Measurements from ENCODE around the gene C11orf71. TPM values are rescaled to one million over a fixed set of nuclear protein-coding genes. Genes with fewer than 3 reads are reported as not detected.

C11orf71 gene
- polyA plus RNA-seq, 4 donors: 19.3 to 21.3 (median 19.5) TPM

DNA sequence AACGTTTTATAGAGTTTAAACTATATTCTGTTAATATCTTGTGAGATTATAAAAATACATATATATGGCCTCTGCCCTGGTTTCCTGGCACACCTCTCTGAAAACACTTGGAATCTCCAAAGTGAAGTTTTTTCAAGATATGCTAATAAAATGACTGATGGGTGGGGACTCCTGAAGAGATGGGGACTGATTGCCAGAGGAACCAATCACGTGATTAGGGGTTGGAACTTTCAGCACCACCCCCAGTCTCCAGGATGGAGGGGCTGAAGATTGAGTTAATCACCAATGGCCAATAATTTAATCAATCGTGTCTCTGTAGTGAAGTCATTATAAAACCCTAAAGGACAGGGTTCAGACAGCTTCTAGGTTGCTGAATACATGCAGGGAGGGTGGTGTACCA lies 37.4 kb downstream of the C11orf71 start:
- no peak for DNase-seq (ENCODE audit: low read depth in 4 of 4, low spot score in 3 of 4)

DNA sequence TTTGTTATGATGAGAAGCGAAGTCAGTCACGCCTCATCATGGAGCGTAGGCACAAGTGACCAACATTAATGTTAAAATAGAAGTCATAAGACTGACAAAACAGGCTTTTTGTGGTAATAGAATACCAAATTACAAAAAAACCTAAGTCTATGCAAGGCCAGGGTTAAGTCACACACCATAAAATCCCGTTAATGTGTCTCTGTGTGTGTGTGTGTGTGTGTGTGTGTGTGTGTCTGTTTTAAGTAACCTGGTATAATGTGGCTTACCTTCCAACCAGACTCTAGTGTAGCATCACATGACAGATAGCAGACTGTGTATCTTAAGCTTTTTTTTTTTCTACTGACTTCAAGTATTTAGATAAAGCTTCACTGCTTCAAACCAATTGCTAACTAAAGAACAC lies 38.0 kb downstream of the C11orf71 start:
- DNase-seq (ENCODE audit: low read depth in 4 of 4, low spot score in 3 of 4): peak in 2 of 4 donors; percentile 16 to 17

DNA sequence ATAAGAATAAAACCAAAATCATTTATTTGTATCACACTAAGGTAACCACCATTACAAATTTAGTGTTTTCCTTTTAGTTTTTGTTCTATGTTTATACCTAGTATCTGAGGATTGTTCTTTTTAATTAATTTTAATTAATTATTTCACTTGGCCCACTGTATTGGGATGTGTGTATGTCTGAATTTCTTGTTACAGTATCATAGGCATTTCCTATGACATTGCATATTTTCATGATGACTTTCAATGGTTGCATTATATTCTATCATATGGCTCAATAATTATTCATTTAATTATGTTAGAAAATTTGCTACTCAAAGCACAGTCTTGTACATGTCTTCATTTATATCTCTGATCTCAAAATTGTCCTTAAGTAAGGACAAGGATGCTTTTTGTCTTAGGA lies 41.0 kb downstream of the C11orf71 start:
- no peak for DNase-seq (ENCODE audit: low read depth in 4 of 4, low spot score in 3 of 4)

DNA sequence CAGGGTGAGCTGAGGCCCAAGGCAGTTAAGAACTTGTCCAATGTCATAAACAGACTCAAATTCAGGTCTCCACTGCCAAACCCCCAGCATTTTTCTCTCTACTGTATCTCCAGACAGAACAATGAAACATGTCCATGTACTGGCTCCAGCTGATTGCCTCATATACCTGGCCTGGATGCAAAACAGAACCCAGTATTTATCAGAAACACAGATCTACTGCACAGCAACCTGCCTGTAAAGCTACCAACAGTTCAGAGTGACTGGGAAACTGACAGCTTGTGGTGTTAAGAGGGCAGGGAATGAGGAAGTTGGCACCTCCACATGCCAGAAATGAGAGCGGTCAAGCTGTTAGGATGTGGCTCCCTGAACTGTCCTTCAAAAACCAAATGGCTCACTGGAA lies 41.6 kb downstream of the C11orf71 start:
- DNase-seq (ENCODE audit: low read depth in 4 of 4, low spot score in 3 of 4): no peak

DNA sequence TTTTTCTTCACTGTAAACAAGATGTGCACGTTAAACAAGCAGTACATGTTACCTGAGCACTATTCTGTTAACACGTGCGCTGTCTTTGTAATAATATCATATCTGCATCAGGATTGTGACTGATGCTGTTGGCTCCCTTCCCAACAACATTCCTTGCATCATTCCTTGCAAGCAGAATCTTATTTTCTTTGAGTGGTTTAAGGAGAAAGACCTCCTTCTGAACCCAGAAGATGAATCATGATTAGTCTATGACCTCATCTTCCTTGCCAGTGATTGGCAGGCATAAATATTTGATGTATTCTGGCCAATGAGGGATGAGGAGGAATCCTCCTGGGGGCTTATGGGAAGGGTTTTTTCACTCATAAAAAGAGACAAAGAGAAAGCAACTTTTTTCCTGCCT lies 46.2 kb downstream of the C11orf71 start:
- DNase-seq (ENCODE audit: low read depth in 4 of 4, low spot score in 3 of 4): no peak

DNA sequence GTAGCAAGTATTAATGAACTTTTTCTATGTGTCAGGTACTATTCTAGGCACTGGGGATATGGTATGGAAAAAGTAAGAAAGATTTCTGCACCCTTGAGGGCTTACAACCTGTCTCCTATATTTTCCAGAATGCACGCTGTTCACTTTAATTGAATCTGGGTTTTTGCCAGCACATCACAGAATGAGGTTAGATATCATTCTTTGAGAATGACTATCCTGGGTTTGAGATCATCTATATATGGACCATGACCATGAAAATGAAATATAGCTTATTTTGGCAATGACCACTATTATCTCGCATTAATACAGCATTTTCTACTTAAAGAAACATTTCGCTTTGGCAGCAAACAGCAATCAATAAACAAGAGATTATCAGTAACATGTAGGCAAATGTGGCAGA lies 46.9 kb downstream of the C11orf71 start:
- no peak for DNase-seq (ENCODE audit: low read depth in 4 of 4, low spot score in 3 of 4)

DNA sequence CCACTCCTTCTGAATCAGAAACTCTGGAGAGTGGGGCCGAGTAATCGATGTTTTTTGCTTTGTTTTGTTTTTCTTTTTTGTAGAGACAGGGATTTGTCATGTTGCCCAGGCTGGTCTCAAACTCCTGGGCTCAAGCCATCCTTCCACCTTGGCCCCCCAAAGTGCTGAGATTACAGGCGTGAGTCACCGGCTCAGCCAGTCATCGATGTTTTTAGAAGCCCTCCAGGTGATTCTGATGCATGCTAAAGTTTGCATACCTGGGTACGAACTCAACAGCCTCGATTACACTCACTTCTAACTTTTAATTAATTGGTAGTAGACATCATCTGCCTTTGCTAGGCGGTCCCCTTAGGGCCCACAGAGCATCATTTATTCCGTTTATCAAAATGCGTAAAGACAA lies 50.3 kb downstream of the C11orf71 start:
- no peak for DNase-seq (ENCODE audit: low read depth in 4 of 4, low spot score in 3 of 4)

Other genes starting within 250 kb of the C11orf71 start
- gene NNMT, start 104.1 kb downstream of the C11orf71 start, polyA plus RNA-seq (ENCODE audit: insufficient read length in 4 of 4): under 1 TPM in 3 of 4 donors, not detected in 1; 0.15 to 0.99 (median 0.72) TPM
- 10 to 100 TPM; 46.6 to 58.6 (median 56.1) TPM for gene RBM7, start 155 bp upstream of the C11orf71 start, polyA plus RNA-seq (ENCODE audit: insufficient read length in 4 of 4)
- 100 to 1,000 TPM; 114 to 127 (median 116) TPM for gene REXO2, start 39.0 kb upstream of the C11orf71 start, polyA plus RNA-seq (ENCODE audit: insufficient read length in 4 of 4)
- gene NXPE1, start 159.4 kb upstream of the C11orf71 start, polyA plus RNA-seq (ENCODE audit: insufficient read length in 4 of 4): under 1 TPM in 2 of 4 donors, not detected in 2; 0.08 TPM
- gene NXPE4, start 195.3 kb upstream of the C11orf71 start, polyA plus RNA-seq (ENCODE audit: insufficient read length in 4 of 4): under 1 TPM in 1 of 4 donors, not detected in 3; 0.06 TPM

Data from right renal pelvis (tissue), 4 donors.